ENCODE measurements around the gene EPHB2.

- TF ChIP-seq EZH2phosphoT487 (IDR thresholded peaks at IDR 0.05; ENCODE audit: insufficient read depth, low read depth) (no peak), EZH2 (IDR thresholded peaks at IDR 0.05; ENCODE audit: insufficient read depth, poor library complexity, severe bottlenecking) (no peak)
These were observed 93.8 kb downstream of the EPHB2 start for GRCh38 chr1:22804406-22804805.

Measured in GM23248 (cell line).